HCT116 (cell line): ENCODE data around the gene FALEC. TPM values are rescaled to one million over a fixed set of nuclear protein-coding genes. Genes with fewer than 3 reads are reported as not detected.

Experiments
- ATAC-seq: fragments of 200-7000 bp; cut with Tn5 transposase; 2 replicates; pipeline ENCODE4 v1.9.1; 2020; ENCODE audit warnings: mild to moderate bottlenecking, moderate library complexity
- Bru-seq: library from RNA; stranded (reverse); fragments of 400-500 nt; gene quantifications from one replicate; lab custom pipeline; 2021; lab: Mats Ljungman, UMichigan
- BruChase-seq, 2 experiments: library from RNA; stranded (reverse); fragments of 400-500 nt; gene quantifications; one replicate each; lab custom pipeline; 2021; lab: Mats Ljungman, UMichigan
- BruUV-seq: library from RNA; stranded (reverse); fragments of 400-500 nt; replicated peaks from 2 replicates; lab custom pipeline; 2021; lab: Mats Ljungman, UMichigan
- CTCF ChIA-PET: fragments of 300-600 bp; sonication (Branson Sonifier 250); formaldehyde crosslinking; loops from one replicate; lab custom pipeline; 2021; ENCODE audit warnings: antibody characterized with exemption; lab: Charles Lee
- POLR2A ChIA-PET: fragments of 300-600, 350-600 bp; sonication (Branson Sonifier 250); formaldehyde crosslinking; loops from one replicate; lab custom pipeline; 2021; ENCODE audit warnings: antibody characterized with exemption; lab: Charles Lee
- RAD21 ChIA-PET, 2 experiments: fragments of 300-600 bp; sonication (Branson Sonifier 250); formaldehyde crosslinking; loops; one replicate each; lab custom pipeline; 2023; ENCODE audit warnings: low total read pairs in 2 of 2; ENCODE audit not compliant: uncharacterized antibody in 2 of 2, unreplicated experiment in 2 of 2, low non-redundant PET in 1 of 2; lab: Charles Lee
- DNase-seq: peaks from one replicate; pipeline ENCODE4 v3.0.0-alpha.2; 2010; ENCODE audit warnings: low read depth, low spot score
- H2AFZ ChIP-seq: fragments of 200-600 bp; shearing (Covaris generic), sonication (generic); 2 replicates; pipeline ENCODE4 v1.6.1; 2017; ENCODE audit warnings: low read depth, mixed run types, mixed read lengths, antibody characterized with exemption, low read length; ENCODE audit not compliant: poor library complexity, severe bottlenecking
- H3K27ac ChIP-seq: 2 replicates; pipeline ENCODE4 v1.5.1; 2012; ENCODE audit warnings: low read depth, low read length
- H3K27me3 ChIP-seq: fragments of 200-600 bp; sonication (generic); 2 replicates; pipeline ENCODE4 v1.6.1; 2016; ENCODE audit warnings: mixed run types, low read length, mixed read lengths; ENCODE audit not compliant: insufficient read depth
- H3K36me3 ChIP-seq, 2 experiments: fragments of 200-500 bp in 1 of 2; fragments of 200-600 bp in 1 of 2; sonication (Bioruptor generic) in 1 of 2; sonication (generic) in 1 of 2; 2 replicates each; pipeline versions ENCODE4 v1.5.1 to v1.6.1; 2014 to 2016; ENCODE audit warnings: low read length in 2 of 2, inconsistent platforms in 1 of 2, mixed read lengths in 1 of 2, mixed run types in 1 of 2; ENCODE audit not compliant: insufficient read depth in 2 of 2, control insufficient read depth in 1 of 2
- H3K4me1 ChIP-seq, 2 experiments: fragments of 200-600 bp in 1 of 2; sonication (generic) in 1 of 2; 2 replicates each; pipeline versions ENCODE4 v1.5.1 to v1.6.1; 2012 to 2017; ENCODE audit warnings: low read length in 2 of 2, inconsistent platforms in 1 of 2, mild to moderate bottlenecking in 1 of 2, mixed read lengths in 1 of 2, mixed run types in 1 of 2, moderate library complexity in 1 of 2; ENCODE audit not compliant: insufficient read depth in 2 of 2, control insufficient read depth in 1 of 2
- H3K4me2 ChIP-seq: fragments of 200-600 bp; sonication (generic); 2 replicates; pipeline ENCODE4 v1.6.1; 2017; ENCODE audit warnings: mixed run types, low read length, mixed read lengths
- H3K4me3 ChIP-seq, 2 experiments: fragments of 200-600 bp in 1 of 2; sonication (generic) in 1 of 2; replicated peaks in 1 of 2; 2 replicates each; pipeline ENCODE4 v1.5.1; 2011 to 2016; ENCODE audit warnings: low read length in 2 of 2, control low read depth in 1 of 2, low read depth in 1 of 2, mild to moderate bottlenecking in 1 of 2, mixed read lengths in 1 of 2, mixed run types in 1 of 2
- H3K79me2 ChIP-seq: fragments of 200-600 bp; sonication (generic); 2 replicates; pipeline ENCODE4 v1.6.1; 2017; ENCODE audit warnings: mild to moderate bottlenecking, mixed run types, low read length, moderate library complexity, mixed read lengths; ENCODE audit not compliant: insufficient read depth
- H3K9ac ChIP-seq: fragments of 200-600 bp; sonication (generic); 2 replicates; pipeline ENCODE4 v1.6.1; 2016; ENCODE audit warnings: low read length, mixed read lengths
- H3K9me2 ChIP-seq: fragments of 200-600 bp; sonication (generic), shearing (Covaris generic); 2 replicates; pipeline ENCODE4 v1.6.1; 2017; ENCODE audit warnings: mixed run types, mild to moderate bottlenecking, moderate library complexity; ENCODE audit not compliant: insufficient read depth
- H3K9me3 ChIP-seq, 2 experiments: fragments of 200-500 bp in 1 of 2; fragments of 200-600 bp in 1 of 2; sonication (Bioruptor generic) in 1 of 2; sonication (generic) in 1 of 2; 2 replicates each; pipeline ENCODE4 v1.6.1; 2014 to 2017; ENCODE audit warnings: low read length in 2 of 2, mixed read lengths in 2 of 2, inconsistent platforms in 1 of 2, low read depth in 1 of 2, mild to moderate bottlenecking in 1 of 2, mixed run types in 1 of 2, moderate library complexity in 1 of 2; ENCODE audit not compliant: control insufficient read depth in 1 of 2, insufficient read depth in 1 of 2
- H4K20me1 ChIP-seq: fragments of 200-600 bp; sonication (generic), shearing (Covaris generic); 2 replicates; pipeline ENCODE4 v1.6.1; 2017; ENCODE audit warnings: mixed run types, mild to moderate bottlenecking, moderate library complexity; ENCODE audit not compliant: insufficient read depth
- FOSL1 ChIP-seq: IDR thresholded peaks from 2 replicates; pipeline ENCODE4 v1.6.1; 2012; ENCODE audit warnings: low read depth
- POLR2A ChIP-seq: IDR thresholded peaks from 2 replicates; pipeline ENCODE4 v1.7.0; 2011; ENCODE audit warnings: borderline replicate concordance; ENCODE audit not compliant: insufficient read depth, insufficient read length; ENCODE audit errors: extremely low read depth
- POLR2AphosphoS5 ChIP-seq: IDR thresholded peaks from 2 replicates; pipeline ENCODE4 v1.6.1; 2011; ENCODE audit warnings: mild to moderate bottlenecking, low read depth, low read length, moderate library complexity
- RAD21 ChIP-seq: IDR thresholded peaks from 2 replicates; pipeline ENCODE4 v1.6.1; 2012; ENCODE audit warnings: low read depth, mild to moderate bottlenecking
- TCF7L2 ChIP-seq: IDR thresholded peaks from 2 replicates; pipeline ENCODE4 v1.7.0; 2011; ENCODE audit warnings: borderline replicate concordance, inconsistent platforms; ENCODE audit not compliant: insufficient read depth, insufficient read length; ENCODE audit errors: extremely low read depth
- YY1 ChIP-seq: IDR thresholded peaks from 2 replicates; pipeline ENCODE4 v1.6.1; 2011; ENCODE audit warnings: low read length, low read depth, moderate library complexity, mild to moderate bottlenecking; ENCODE audit not compliant: insufficient replicate concordance; ENCODE audit errors: extremely low read depth
- ZFX ChIP-seq: fragments of 450-650 bp; IDR thresholded peaks from 2 replicates; pipeline ENCODE4 v1.6.1; 2017
- intact Hi-C: fragments of 100-400 bp; cut with micrococcal nuclease; formaldehyde crosslinking; loops from 2 replicates; pipeline ENCODE4 v1.10.0; 2022
- long read RNA-seq: library from polyadenylated mRNA; unstranded; transcript quantifications from one replicate; pipeline ENCODE4 v2.0.0, GENCODE V29; 2021; ENCODE audit not compliant: unreplicated experiment
- polyA plus RNA-seq: library from polyadenylated mRNA; unstranded; fragments of >200 nt; gene quantifications from 2 replicates; pipeline ENCODE4 v1.2.1, GENCODE V29; 2012; ENCODE audit warnings: missing spikeins
- total RNA-seq: library from RNA; stranded (reverse); gene quantifications from one replicate; pipeline ENCODE4 v1.2.1, GENCODE V29; 2021; ENCODE audit not compliant: unreplicated experiment
- TF ChIP-seq, protein P1 (sequence below): IDR thresholded peaks from 2 replicates; pipeline ENCODE4 v1.6.1; 2012

The FALEC gene
- total RNA-seq = 0.59 TPM
- not detected in 2 replicates for polyA plus RNA-seq
- Bru-seq, nascent RNA = percentile 48 among the genes with signal in this experiment
- BruChase-seq, experiment 1, labeled RNA remaining after a 6-hour chase = percentile 46 among the genes with signal in this experiment
- BruChase-seq, experiment 2, labeled RNA remaining after a 2-hour chase = percentile 49 among the genes with signal in this experiment
- long read RNA-seq = 0 reads

DNA sequence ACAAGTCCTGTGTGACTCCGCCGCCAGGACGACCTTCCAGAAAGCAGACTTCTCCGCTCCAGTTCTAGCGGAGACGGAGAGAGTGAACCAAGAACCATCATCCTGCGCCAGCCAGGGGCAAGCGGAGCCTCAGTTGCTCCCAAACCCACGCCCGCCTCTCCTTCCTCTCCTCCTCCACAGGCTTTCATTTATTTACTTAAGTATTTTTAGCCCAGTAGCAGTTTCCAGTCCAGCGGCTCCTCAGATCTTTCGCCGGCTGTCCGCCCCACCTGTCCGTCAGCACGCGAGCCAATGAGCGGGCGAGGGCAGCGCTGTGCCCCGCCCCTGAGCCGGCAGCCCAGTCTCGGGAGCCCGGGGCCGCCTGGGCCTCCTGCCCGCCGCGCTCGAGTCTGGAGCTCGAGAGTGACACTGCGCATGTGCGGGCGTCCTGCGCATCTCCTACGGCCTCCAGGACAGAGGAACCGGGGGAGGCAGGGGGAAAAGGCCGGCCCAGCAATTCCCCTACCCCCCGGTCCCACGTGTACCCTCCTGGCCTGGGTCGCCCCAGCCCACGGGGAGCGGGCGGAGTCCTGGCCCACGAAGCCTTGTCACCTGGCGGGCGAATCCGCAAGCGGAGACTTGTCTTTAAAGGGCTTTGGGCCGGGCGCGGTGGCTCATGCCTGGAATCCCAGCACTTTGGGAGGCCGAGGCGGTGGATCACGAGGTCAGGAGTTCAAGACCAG is at the start of gene FALEC:
FALEC (plus strand) TSS at position 425 of the 722 bp plus-strand sequence.
- ChIA-PET RAD21 (no interaction called here), CTCF (interaction anchor here (0.6 to 2.3 kb wide), 6 partner anchors 12 to 480 kb away, joined by 3 to 19 read pairs (median 5); no protein-coding TSS in a partner anchor), POLR2A (interaction anchor here (1.1 to 1.8 kb wide), 3 partner anchors 11 to 17 kb away, joined by 4 to 5 read pairs (median 4); no protein-coding TSS in a partner anchor)
- DNase-seq (peak; percentile 87), ATAC-seq (peak; percentile 98)
- no peaks in the 10 kb centered on the region for H4K20me1 ChIP-seq
- peak within 1 kb of the TSS; percentile 64 for H3K9ac ChIP-seq
- TF ChIP-seq TCF7L2 (peak; percentile 97), YY1 (no peak), ZFX (peak; percentile 81; the same call in 1 of the 2 replicates), POLR2A (peak; percentile 45), RAD21 (no peak), POLR2AphosphoS5 (peak; percentile 68), FOSL1 (no peak)
- TF ChIP-seq, protein P1, sequence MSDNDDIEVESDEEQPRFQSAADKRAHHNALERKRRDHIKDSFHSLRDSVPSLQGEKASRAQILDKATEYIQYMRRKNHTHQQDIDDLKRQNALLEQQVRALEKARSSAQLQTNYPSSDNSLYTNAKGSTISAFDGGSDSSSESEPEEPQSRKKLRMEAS = peak; percentile 74; the same call in 1 of the 2 replicates
- H3K79me2 ChIP-seq = no peaks in the 10 kb centered on the region
- H3K9me3 ChIP-seq = no peaks in the 10 kb centered on the region
- no TSS peak for BruUV-seq
- H3K4me2 ChIP-seq = peak within 1 kb of the TSS; percentile 87
- H3K27ac ChIP-seq = peak within 1 kb of the TSS; percentile 56
- intact Hi-C loops = no loop called here
- H3K9me2 ChIP-seq = no peaks in the 10 kb centered on the region
- no peaks in the 10 kb centered on the region for H3K27me3 ChIP-seq
- H3K4me1 ChIP-seq = peaks cover 10 to 23% of the 10 kb centered on the region in 2 experiments
- peak within 1 kb of the TSS; percentile 63 to 67 for H3K4me3 ChIP-seq
- H2AFZ ChIP-seq = peak within 1 kb of the TSS; percentile 88
- H3K36me3 ChIP-seq = no peaks in the 10 kb centered on the region
